ENCODE measurements around the gene PTPRJ.

DNA sequence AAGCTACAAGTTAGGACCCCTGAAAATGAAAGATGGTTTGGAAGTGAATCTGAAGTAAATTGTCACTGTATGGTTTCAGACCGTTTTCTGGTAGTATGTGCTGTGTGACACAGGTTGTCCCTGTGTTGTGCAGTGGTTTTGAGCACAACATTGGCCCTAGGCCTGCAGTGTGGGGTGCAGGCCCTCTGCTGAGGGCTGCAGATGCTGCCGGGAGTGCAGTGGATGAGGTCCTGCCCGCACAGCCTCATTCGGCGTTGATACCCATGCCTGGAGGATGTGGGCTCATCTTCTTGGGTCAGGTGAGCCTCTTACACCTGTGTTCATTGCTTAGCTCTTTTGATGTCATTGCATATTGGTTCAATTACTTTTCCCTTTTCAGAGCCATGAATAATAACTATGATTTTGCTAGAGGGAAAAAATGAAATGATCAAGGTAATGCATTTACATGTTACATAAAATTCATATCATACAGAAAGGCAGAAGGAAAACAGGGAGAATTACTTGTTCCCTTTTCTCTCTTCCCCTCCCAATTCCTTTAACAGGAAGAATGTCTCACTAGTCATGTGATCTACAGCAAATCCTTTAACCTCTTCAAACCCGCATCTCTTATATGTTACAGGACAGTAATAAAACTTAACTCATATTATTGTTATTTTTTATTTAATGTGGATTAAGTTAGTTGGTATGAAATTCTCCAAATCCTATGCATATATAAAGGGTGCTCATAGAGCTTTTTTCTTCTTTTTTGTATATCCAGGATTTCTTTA is 48.7 kb downstream of the PTPRJ start:
- TF ChIP-seq, protein P1, sequence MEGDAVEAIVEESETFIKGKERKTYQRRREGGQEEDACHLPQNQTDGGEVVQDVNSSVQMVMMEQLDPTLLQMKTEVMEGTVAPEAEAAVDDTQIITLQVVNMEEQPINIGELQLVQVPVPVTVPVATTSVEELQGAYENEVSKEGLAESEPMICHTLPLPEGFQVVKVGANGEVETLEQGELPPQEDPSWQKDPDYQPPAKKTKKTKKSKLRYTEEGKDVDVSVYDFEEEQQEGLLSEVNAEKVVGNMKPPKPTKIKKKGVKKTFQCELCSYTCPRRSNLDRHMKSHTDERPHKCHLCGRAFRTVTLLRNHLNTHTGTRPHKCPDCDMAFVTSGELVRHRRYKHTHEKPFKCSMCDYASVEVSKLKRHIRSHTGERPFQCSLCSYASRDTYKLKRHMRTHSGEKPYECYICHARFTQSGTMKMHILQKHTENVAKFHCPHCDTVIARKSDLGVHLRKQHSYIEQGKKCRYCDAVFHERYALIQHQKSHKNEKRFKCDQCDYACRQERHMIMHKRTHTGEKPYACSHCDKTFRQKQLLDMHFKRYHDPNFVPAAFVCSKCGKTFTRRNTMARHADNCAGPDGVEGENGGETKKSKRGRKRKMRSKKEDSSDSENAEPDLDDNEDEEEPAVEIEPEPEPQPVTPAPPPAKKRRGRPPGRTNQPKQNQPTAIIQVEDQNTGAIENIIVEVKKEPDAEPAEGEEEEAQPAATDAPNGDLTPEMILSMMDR (conservative IDR thresholded peaks at IDR 0.05; ENCODE audit: low read depth, low read length), result no peak
- TF ChIP-seq EZH2 (IDR thresholded peaks at IDR 0.05; ENCODE audit: borderline replicate concordance, low read depth, low read length, poor library complexity, severe bottlenecking), result no peak

All from A673 (cell line).